ENCODE results near the gene KCNJ14. TPM values are rescaled to one million over a fixed set of nuclear protein-coding genes. Genes with fewer than 3 reads are reported as not detected.

KCNJ14 gene
- total RNA-seq, 1 donor from 2014 or later = 0.54 TPM

GRCh38 chr19:48493718-48494401 is 38.5 kb downstream of the KCNJ14 start:
- Histone ChIP-seq H3K27me3 (ENCODE audit: control insufficient read depth, insufficient read depth, low read length) (peaks cover 18% of the 10 kb centered on the region), H3K36me3 (ENCODE audit: control insufficient read depth, insufficient read depth, low read length) (no peaks in the 10 kb centered on the region), H3K4me3 (ENCODE audit: low read depth, low read length) (peak overlapping the region; percentile 72)
- TF ChIP-seq, protein P1, sequence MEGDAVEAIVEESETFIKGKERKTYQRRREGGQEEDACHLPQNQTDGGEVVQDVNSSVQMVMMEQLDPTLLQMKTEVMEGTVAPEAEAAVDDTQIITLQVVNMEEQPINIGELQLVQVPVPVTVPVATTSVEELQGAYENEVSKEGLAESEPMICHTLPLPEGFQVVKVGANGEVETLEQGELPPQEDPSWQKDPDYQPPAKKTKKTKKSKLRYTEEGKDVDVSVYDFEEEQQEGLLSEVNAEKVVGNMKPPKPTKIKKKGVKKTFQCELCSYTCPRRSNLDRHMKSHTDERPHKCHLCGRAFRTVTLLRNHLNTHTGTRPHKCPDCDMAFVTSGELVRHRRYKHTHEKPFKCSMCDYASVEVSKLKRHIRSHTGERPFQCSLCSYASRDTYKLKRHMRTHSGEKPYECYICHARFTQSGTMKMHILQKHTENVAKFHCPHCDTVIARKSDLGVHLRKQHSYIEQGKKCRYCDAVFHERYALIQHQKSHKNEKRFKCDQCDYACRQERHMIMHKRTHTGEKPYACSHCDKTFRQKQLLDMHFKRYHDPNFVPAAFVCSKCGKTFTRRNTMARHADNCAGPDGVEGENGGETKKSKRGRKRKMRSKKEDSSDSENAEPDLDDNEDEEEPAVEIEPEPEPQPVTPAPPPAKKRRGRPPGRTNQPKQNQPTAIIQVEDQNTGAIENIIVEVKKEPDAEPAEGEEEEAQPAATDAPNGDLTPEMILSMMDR (IDR thresholded peaks at IDR 0.05; ENCODE audit: insufficient read depth, low read length, poor library complexity, severe bottlenecking) = no peak
- no peak for DNase-seq (ENCODE audit: low read depth)

- DNase-seq (ENCODE audit: low read depth) = no peak
- Histone ChIP-seq H3K36me3 (ENCODE audit: control insufficient read depth, insufficient read depth, low read length) (no peaks in the 10 kb centered on the region), H3K4me3 (ENCODE audit: low read depth, low read length) (no peak overlapping the region), H3K27me3 (ENCODE audit: control insufficient read depth, insufficient read depth, low read length) (peaks cover 31% of the 10 kb centered on the region)
- TF ChIP-seq, protein P1 (IDR thresholded peaks at IDR 0.05; ENCODE audit: insufficient read depth, low read length, poor library complexity, severe bottlenecking) = no peak
Observed at GRCh38 chr19:48495396-48495795, 40.0 kb downstream of the KCNJ14 start.

GRCh38 chr19:48496959-48497727 is 41.8 kb downstream of the KCNJ14 start:
- Histone ChIP-seq H3K27me3 (ENCODE audit: control insufficient read depth, insufficient read depth, low read length) (peaks cover 42% of the 10 kb centered on the region), H3K4me3 (ENCODE audit: low read depth, low read length) (no peak overlapping the region), H3K36me3 (ENCODE audit: control insufficient read depth, insufficient read depth, low read length) (no peaks in the 10 kb centered on the region)
- TF ChIP-seq, protein P1 (IDR thresholded peaks at IDR 0.05; ENCODE audit: insufficient read depth, low read length, poor library complexity, severe bottlenecking) = no peak
- no peak for DNase-seq (ENCODE audit: low read depth)

DNA sequence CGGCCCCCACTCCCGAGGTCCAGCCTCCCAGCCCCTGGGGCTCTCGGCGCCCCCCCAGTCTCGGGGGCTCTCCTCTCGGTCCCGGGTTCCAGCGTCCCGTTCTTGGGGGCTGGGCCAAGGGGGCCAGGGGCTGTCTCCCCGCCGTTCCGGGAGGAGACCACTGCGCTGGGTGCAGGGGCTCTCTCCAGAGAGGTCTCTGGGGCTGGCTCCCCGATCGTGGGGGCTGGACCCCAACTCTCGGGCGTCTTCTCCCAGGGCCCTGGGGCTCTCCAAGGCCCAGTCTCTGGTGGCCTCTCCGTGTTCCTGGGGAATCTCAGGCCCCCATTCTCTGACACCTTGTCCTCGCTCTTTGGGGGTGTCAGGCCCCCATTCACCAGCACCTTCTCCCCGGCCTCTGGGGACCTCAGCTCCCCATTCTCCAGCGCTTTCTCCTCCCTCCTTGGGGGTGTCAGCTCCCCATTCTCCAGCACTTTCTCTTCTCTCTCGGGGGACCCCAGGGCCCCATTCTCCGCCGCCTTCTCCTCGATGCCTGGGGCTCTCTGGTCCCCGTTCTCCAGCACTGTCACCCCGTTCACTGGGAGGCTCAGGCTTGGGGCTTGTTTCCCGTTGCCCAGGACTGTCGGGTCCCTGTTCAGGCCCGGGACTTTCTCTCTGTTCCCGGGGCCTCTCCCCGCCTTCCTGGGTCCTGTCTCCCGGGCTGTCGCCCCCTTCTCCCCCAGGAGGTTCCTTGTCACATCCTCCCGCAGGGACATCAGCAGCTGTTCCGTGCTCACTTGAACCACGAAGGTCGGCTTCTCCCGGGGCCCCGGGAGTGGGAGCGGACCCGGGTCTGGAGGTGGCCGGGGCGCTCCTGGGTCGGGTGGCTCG is 42.6 kb downstream of the KCNJ14 start:
- peaks cover 44% of the 10 kb centered on the region for H3K27me3 ChIP-seq (ENCODE audit: control insufficient read depth, insufficient read depth, low read length)
- DNase-seq (ENCODE audit: low read depth) = no peak
- TF ChIP-seq, protein P1 (IDR thresholded peaks at IDR 0.05; ENCODE audit: insufficient read depth, low read length, poor library complexity, severe bottlenecking) = no peak
- no peaks in the 10 kb centered on the region for H3K36me3 ChIP-seq (ENCODE audit: control insufficient read depth, insufficient read depth, low read length)
- no peak overlapping the region for H3K4me3 ChIP-seq (ENCODE audit: low read depth, low read length)

- H3K36me3 ChIP-seq (ENCODE audit: control insufficient read depth, insufficient read depth, low read length) = no peaks in the 10 kb centered on the region
- no peak for DNase-seq (ENCODE audit: low read depth)
- TF ChIP-seq, protein P1 (IDR thresholded peaks at IDR 0.05; ENCODE audit: insufficient read depth, low read length, poor library complexity, severe bottlenecking) = peak; percentile 6
- no peak overlapping the region for H3K4me3 ChIP-seq (ENCODE audit: low read depth, low read length)
- peaks cover 44% of the 10 kb centered on the region for H3K27me3 ChIP-seq (ENCODE audit: control insufficient read depth, insufficient read depth, low read length)
Observed at GRCh38 chr19:48498595-48499311, 43.4 kb downstream of the KCNJ14 start.
